ES-I3 (cell line): ENCODE measurements around the gene MRPL16.
"Not testable (repeated sequence)": the region's sequence is repeated elsewhere in the genome, so short reads cannot be mapped to it uniquely, and the experiment has no call there.

Experiments used
- H3K36me3 ChIP-seq: 2 replicates; pipeline ENCODE4 v1.6.1; 2013; ENCODE audit warnings: mild to moderate bottlenecking, low read length, control low read depth, moderate library complexity; ENCODE audit not compliant: insufficient read depth
- H3K4me1 ChIP-seq: 2 replicates; pipeline ENCODE4 v1.6.1; 2013; ENCODE audit warnings: mild to moderate bottlenecking, control low read depth, low read length; ENCODE audit not compliant: insufficient read depth
- H3K9ac ChIP-seq: 2 replicates; pipeline ENCODE4 v1.6.1; 2013; ENCODE audit warnings: low read depth, mild to moderate bottlenecking, low read length, moderate library complexity
- H3K9me3 ChIP-seq: 2 replicates; pipeline ENCODE4 v1.6.1; 2013; ENCODE audit warnings: mild to moderate bottlenecking, low read length, moderate library complexity; ENCODE audit not compliant: control insufficient read depth, insufficient read depth

MRPL16 gene

DNA sequence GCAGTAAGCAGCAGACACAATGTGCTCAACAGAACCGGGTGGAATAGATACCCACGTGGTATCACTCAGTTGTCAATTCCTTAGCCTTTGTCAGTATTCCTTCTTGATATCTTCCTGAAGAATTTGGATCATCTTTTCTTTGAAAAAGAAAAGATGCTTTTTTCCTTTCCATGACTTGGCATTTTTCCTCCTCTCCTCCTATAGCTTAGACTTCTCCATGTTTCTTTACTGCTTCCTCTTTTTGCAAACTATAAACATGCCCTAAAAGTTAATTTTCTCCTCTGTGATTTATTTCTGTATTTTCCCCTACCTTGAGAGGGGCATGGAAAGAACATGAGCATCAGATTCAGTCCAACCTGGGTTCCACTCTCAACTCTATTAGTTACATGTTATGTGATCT lies 23.0 kb upstream of the MRPL16 start:
- Histone ChIP-seq H3K9ac (no peak overlapping the region), H3K4me1 (no peaks in the 10 kb centered on the region), H3K9me3 (no peaks in the 10 kb centered on the region), H3K36me3 (no peaks in the 10 kb centered on the region)

DNA sequence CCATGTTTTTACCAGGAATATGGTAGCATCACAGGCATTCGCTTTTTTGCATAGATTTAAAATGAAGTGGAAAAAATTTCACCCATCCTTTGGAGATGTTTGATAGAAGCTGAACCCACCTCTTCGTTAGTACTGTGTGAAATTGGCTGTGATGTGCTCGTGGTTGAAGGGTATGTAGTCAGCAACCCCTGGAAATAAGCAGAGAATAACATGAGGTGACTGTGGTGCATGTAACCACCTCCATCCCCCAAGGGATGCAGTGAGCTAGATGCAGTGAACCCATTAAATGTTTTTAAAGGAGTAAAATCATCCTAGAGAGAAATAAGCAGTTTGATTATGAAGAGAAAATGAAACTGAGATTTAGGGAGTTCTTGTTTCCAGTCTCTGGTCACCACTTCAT lies 18.8 kb upstream of the MRPL16 start:
- no peaks in the 10 kb centered on the region for H3K36me3 ChIP-seq
- H3K4me1 ChIP-seq, result no peaks in the 10 kb centered on the region
- no peaks in the 10 kb centered on the region for H3K9me3 ChIP-seq

DNA sequence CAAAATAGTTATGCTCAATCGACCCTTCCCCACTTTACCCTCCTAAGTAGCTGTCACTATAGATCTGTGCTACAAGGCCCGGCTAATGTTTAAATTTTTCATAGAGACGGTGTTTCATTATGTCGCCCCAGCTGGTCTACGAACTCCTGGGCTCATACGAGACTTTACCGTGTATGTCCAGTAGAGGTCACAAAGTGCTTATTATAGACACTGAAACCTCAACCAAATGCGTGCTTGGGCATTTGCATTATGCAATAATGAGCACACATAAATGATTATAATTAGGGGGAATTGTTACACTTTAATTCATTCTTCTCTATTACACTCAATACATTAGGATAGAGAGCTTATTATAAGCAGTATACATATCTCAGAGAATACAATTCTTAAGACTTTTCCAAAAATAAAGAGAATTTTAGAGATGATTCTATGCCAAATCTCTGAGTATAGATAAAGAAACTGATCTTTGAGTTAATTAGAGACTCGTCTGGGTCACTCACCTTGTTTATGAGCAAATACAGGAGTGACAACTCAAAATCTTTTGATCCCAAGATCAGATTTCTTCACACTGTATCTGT lies 12.5 kb upstream of the MRPL16 start:
- Histone ChIP-seq H3K9me3 (no peaks in the 10 kb centered on the region), H3K36me3 (no peaks in the 10 kb centered on the region), H3K9ac (no peak overlapping the region), H3K4me1 (no peaks in the 10 kb centered on the region)

More for the DNA sequence above, 18.8 kb upstream of the MRPL16 start:
- H3K9ac ChIP-seq, result no peak overlapping the region

DNA sequence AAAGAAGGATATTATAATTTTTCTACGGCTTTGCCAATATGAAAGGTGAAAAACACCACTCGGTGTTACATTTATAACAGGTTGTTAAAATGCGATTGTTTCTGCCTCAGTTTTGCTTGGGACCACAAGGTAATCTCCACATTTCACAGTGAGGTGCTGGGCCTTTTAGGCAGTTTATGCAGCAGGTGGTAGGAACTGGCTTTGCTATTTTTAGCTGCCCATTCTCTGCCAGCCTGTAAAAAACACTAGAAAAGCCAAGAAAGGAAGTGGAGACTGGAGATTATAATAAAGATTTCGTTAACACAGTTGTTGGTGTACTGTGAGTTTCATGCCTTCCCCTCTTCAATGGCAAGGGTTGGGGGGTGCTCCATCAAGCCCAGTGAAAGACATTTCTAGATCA lies 8.0 kb upstream of the MRPL16 start:
- Histone ChIP-seq H3K4me1 (peaks cover 25% of the 10 kb centered on the region), H3K9me3 (no peaks in the 10 kb centered on the region), H3K36me3 (no peaks in the 10 kb centered on the region), H3K9ac (no peak overlapping the region)

DNA sequence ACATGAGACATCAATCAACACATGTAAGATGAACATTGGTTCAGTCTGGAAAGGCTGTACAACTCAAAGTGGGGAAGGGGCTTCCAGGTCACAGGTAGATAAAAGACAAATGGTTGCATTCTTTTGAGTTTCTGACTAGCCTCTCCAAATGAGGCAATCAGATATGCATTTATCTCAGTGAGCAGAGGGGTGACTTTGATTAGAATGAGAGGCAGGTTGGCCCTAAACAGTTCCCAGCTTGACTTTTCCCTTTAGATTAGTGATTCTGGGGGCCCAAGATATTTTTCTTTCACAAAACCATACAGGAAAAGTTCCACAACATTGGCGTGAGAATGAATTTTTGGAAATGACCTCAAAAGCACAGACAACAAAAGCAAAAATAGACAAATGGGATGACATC lies 5.9 kb upstream of the MRPL16 start:
- not testable (repeated sequence) for H3K9ac ChIP-seq, H3K36me3 ChIP-seq, H3K9me3 ChIP-seq
- H3K4me1 ChIP-seq, result peaks cover 25% of the 10 kb centered on the region

DNA sequence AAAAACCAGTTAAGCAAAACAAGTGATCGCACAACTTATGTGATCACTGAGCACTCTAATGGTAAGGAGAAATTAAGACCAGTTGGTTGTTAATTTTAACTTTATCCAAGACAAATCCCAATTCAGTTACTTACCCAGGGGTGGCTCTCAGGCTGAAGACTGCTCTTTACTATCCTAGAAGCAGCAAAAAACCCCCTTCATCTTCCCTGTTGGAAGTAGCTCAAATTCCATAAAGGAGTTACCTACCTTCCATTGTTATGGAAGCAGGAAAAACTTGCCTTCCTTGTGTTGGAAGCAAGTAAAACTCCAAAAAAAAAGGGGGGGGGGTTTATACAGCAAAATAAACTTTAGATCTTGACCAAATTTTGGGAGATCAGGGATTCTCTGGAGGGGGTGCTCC lies 5.2 kb upstream of the MRPL16 start:
- H3K9ac ChIP-seq, result peak overlapping the region; percentile 17; the same call in 1 of the 2 replicates
- H3K4me1 ChIP-seq, result peaks cover 25% of the 10 kb centered on the region
- H3K9me3 ChIP-seq, result no peaks in the 10 kb centered on the region; the same call in 1 of the 2 replicates
- no peaks in the 10 kb centered on the region for H3K36me3 ChIP-seq

DNA sequence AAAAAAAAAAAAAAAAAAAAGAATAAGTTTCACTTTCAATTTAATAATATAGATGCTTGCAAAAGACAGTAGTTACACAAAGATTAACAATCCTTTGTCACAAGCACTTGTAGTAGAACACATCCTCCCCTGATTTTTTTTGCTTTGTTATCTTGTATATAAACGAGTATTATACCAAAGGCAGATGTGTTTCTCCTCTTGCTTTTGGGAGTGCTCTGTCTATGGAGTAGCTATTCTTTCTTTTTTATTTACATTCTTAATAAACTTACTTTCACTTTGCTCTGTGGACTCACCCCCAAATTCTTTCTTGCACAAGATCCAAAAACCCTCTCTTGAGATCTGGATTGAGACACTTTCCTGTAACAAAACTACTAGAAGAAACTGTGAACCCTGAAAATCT lies 3.4 kb upstream of the MRPL16 start:
- H3K9ac ChIP-seq, result no peak overlapping the region
- no peaks in the 10 kb centered on the region for H3K36me3 ChIP-seq
- peaks cover 25% of the 10 kb centered on the region for H3K4me1 ChIP-seq
- no peaks in the 10 kb centered on the region; the same call in 1 of the 2 replicates for H3K9me3 ChIP-seq

DNA sequence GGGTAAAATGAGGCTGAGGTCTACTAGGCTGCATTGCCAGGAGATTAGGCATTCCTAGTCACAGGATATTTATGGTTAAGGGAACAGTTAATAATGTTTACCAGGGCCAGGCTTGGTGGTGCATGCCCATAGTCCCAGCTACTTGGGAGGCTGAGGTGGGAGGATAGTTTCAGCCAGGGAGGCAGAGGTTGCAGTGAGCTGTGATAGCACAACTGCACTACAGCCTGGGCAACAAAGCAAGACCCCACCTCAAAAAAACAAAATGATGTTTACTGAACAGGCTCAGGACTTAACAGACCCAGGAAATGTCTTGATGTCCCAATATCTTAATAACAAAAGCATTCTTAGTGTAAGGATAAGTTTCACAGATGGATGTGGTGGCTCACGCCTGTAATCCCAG lies 2.8 kb upstream of the MRPL16 start:
- no peaks in the 10 kb centered on the region for H3K36me3 ChIP-seq
- peaks cover 25% of the 10 kb centered on the region for H3K4me1 ChIP-seq
- no peak overlapping the region for H3K9ac ChIP-seq
- no peaks in the 10 kb centered on the region; the same call in 1 of the 2 replicates for H3K9me3 ChIP-seq

DNA sequence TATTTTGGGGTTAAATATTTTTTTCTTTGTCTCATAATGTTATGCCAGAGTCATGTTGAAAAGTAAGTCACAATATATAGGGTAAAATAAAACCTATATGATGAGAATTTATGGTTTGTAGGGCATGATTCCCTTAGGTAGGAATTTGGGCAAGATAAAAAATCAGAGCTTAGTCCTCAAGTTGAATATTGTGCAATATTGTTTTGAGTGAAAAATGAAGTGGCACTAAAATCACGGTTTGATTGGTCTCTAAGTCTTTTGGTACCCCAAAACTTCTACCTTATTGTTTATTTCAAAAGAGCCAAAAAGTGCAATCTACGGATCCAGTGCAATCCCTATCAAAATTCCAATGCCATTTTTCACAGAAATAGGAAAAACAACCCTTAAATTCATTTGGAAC lies 1.6 kb upstream of the MRPL16 start:
- Histone ChIP-seq H3K36me3 (peaks cover 4% of the 10 kb centered on the region), H3K4me1 (peaks cover 25% of the 10 kb centered on the region), H3K9ac (no peak overlapping the region), H3K9me3 (no peaks in the 10 kb centered on the region; the same call in 1 of the 2 replicates)

DNA sequence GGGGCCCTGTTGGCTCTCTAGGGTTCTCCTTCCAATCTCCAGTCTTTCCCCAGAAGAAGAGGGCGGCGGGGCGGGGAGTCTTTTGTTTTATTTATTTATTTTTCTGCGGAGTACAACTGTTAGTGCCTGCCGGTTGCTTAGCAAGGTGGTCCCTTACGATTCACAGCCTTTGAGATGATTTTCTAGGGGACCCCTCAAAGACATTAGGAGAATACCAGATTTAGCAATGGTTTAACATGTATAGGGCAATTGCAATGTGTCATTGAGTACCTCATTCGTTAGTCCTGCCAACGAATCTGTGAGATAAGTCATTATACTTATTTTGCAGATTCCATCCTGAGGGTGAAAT lies 307 bp upstream of the MRPL16 start:
- Histone ChIP-seq H3K4me1 (peaks cover 15% of the 10 kb centered on the region), H3K36me3 (peaks cover 14% of the 10 kb centered on the region), H3K9me3 (no peaks in the 10 kb centered on the region; the same call in 1 of the 2 replicates), H3K9ac (peak overlapping the region; percentile 98)

DNA sequence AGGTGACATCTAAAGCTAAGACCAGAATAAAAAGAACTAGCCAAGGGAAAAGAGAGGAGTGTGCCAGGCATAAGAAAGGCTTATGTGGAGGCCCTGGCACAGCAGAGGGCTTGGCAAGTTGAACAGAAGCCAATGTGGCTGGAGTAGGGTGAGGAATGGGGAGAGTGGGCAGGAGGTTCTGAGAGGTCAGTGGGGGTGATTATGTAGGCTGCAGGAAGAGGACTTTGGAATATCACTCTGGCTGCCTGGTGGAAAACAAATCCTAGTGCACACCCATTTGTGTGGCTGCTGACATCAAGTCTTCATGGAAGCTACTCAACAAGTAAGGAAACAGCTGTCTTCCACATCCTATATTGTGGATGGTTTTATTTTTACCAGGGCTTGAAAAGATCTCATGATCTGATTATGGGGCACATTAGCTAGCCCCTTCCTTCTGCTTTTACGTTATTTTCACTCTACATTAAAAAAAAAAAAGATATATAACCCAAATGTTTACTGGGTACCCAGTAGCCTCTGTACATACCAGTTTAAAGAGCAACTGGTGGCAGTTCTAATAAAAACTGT lies 3.4 kb downstream of the MRPL16 start:
- Histone ChIP-seq H3K36me3 (peaks cover 17% of the 10 kb centered on the region), H3K4me1 (peaks cover 1% of the 10 kb centered on the region; the same call in 1 of the 2 replicates), H3K9me3 (no peaks in the 10 kb centered on the region), H3K9ac (no peak overlapping the region)

DNA sequence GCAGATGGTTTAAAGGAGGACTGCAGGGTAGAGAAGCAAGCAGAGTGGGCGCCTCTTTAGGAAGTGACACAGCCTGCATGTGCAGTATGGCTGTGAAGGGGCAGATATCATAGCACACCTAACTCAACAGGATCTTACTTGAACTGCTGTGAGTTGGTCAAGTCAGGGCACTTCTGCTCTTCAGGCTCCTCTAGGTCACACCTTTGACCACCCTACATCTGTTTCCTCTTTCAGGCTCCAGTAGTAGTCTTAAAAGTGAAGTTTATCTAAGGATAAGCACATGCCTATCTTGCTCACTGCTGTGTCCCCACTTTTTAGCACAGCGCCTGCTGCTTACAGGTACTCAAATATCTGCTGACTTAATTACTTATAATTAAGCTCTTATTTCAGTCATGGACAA lies 6.5 kb downstream of the MRPL16 start:
- no peak overlapping the region for H3K9ac ChIP-seq

DNA sequence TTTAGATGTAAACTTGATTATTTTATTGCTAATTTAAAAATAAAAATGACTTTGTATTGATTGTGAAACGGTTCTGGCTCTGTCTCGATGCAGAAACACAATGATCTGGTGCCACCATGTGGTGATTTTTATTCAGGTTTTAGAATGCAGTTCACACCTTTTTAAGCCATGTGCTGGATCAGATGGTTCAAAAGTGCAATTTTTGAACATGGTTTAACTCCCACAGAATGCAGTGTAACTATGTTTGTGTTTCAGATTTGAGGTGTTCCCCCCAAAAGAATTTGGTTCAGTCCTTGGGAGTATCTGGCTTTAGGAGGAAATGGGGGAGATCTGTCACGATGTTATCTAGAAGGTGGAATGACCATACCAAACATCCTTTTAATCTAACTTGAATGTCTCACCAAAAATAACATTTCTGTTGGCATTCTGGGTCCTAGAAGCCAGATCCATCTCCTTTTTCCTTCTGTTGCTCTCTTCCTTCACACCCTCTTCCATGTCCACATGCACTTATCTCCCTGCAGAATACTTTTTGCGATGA lies 7.9 kb downstream of the MRPL16 start:
- peaks cover 4% of the 10 kb centered on the region; the same call in 1 of the 2 replicates for H3K4me1 ChIP-seq
- no peak overlapping the region for H3K9ac ChIP-seq
- H3K9me3 ChIP-seq, result no peaks in the 10 kb centered on the region
- peaks cover 26% of the 10 kb centered on the region for H3K36me3 ChIP-seq

More for the DNA sequence above, 6.5 kb downstream of the MRPL16 start:
- no peaks in the 10 kb centered on the region for H3K9me3 ChIP-seq
- H3K4me1 ChIP-seq, result peaks cover 4% of the 10 kb centered on the region; the same call in 1 of the 2 replicates
- H3K36me3 ChIP-seq, result peaks cover 29% of the 10 kb centered on the region

DNA sequence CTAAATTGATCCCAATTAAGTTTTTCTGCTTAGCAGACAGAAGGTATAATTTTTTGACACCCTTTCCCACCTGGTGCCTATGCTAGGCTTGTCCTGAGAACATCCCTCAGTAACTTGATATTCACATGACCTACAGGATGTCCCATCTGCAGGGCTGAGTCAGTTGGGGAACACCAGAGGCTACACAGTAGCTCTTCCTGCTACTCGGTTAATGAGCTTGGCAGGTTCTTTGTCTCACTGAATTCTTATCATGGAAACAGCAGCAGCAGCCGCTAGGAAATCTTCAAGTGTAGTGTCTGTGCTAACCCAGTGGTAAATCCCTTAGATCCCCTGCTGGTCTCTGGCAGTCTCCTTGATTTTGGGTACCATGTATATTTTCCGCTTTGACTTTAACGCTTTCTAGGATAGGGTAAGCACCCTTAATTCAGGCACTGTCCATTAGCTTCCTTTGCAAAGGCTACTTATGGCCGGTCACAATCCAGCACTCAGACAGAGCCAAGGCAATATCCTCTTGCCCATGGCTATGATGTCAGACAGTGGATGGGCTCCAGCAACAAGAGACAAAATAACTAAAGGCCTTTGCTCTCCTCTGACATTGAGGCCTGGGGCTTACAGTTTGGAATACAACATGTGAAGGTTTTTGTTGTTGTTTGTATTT lies 8.5 kb downstream of the MRPL16 start:
- Histone ChIP-seq H3K36me3 (peaks cover 24% of the 10 kb centered on the region), H3K9me3 (no peaks in the 10 kb centered on the region), H3K9ac (no peak overlapping the region), H3K4me1 (peaks cover 4% of the 10 kb centered on the region; the same call in 1 of the 2 replicates)
